ENCODE measurements around the gene HAPLN1.
"Not testable (repeated sequence)": the region's sequence is repeated elsewhere in the genome, so short reads cannot be mapped to it uniquely, and the experiment has no call there.

The HAPLN1 gene

DNA sequence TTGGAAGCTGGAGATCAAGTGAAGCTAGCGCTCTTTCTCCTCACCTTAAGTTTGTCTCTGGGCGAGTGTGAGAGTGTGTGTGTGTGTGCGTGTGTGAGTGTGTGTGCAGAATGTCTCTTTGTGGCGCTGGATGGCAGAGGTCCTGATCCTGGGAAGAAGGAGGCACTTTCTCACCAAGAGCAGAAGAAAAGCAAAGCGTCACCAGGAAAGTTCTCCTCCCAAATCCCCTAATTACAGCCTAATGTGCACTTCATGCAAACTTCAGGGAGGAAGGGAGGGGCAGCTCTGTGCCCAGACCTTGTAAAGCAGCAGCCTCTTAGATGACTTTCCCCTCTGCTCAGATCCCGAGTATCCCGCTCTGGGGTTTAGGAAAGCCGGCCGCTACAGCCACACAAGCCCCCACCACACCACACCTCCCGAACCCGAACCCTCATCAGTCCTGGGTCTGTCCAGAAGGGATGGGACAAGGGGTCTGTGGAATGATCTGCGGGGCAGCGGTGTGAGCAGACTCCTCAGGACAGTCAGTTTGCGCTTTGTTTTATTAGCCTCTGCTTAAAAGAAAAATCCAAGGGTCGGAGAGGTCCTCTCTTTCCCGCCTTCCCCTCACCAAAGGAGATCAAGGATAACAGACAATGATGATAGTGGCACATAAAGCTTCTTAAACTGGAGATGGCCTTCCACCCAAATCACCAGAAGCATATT lies at the start of gene HAPLN1:
TSS of gene HAPLN1 (minus strand) at position 20 of the 702 bp plus-strand sequence. CDS start 47,332 bp downstream, outside the sequence.
- no peak for DNase-seq

DNA sequence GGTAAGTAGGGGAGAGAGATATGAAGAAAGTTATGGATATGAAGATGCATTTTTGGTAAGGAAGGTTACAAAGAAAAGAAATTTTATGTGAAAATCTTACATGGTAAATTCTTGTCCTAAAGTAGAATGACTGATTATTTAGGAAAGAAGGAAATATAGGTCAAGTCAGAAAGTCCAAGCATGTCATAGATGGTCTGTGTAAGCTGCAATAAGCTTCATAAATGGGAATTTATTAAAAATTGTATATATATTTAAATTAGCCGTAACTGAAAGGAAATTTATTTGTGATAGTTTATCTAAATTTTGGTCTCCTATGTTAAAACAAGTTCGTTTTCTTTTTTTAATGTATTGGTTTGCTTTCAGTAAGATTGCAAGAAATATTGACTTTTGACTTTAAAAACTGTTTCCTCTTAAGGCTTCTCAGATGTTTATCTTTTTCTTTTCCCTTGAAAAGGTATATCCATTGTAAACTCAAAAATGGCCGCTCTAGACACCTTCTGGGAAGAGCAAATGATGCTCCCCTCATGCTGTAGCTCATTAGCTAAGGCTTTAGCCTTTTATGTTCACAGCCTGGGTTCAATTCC lies 46.8 kb upstream of the HAPLN1 start:
- DNase-seq = no peak

GRCh38 chr5:83764101-83764500 lies 43.4 kb upstream of the HAPLN1 start:
- no peak for DNase-seq

DNA sequence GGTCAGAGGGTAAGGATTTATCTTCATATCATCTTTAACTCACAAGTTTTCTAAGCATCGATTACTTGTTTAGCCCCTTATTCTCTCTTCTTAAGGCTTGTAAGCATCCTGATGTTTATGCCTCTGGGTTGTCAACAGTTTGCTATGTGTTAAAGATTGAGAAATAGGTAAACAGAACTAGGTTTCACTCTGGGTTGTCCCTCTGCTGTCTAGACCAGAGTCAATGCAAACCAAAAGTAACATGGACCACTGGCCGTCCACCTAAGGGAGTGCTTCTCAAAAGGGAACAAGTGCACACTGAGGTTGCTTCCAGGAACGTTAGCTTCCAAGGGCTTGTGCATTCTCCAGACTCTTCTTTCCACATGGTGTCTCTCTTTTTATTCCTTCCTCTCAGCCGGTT lies 39.9 kb upstream of the HAPLN1 start:
- no peak for DNase-seq

DNA sequence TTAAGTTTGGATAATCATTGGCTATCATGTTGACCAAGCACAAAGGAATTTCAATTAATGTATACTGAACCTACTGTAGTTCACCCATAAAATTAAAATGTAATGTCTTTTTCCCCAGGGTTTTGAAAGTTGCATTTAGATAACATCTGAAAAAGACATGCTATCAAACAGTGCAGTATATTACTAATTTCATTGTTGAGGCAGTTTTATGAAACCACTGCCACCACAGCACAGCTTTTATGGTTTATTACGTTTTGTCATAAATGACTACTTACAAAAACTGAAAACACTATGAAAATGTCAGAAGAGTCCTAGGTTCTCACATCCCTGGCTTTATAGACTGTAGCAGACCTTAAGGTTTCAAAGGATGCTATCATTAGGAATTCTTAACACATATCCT lies 32.0 kb upstream of the HAPLN1 start:
- DNase-seq = no peak

DNA sequence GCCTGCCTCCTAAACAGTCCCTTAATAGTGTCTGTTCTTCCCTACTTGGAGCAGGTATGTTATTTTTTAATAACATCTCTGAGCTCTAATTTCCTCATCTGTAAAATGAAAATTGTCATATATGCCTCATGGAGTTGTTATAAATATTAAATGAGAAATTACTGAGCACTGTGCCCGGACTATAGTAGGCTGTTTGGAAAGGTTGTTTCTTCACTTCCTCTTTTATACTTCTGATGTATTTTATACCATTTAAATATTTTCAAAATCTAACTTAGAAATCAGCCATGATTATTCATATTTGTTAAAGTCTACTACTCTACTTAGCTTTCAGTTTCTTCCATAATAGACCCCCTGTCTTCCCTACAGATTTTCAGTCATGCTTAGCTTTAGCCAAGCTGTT lies 30.5 kb upstream of the HAPLN1 start:
- no peak for DNase-seq

- no peak for DNase-seq
Measured at GRCh38 chr5:83750749-83751148, 30.1 kb upstream of the HAPLN1 start.

DNA sequence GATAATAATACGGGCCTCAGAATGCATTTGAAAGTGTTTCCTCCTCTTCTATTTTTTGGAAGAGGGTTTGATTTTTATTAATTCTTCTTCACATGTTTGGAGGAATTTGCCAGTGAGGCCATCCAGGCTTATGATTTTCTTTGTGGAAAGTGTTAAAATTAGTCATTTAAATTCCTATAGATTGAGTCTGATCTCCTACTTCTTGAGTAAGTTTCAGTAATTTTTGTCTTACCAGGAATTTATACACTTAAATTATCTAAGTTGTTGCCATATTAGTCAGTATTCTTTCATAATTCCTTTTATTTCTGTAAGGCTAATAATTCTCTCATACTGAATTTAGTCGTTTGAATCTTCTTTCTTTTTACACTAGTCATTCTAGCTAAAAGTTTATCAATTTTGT lies 25.2 kb upstream of the HAPLN1 start:
- peak; percentile 9 for DNase-seq

DNA sequence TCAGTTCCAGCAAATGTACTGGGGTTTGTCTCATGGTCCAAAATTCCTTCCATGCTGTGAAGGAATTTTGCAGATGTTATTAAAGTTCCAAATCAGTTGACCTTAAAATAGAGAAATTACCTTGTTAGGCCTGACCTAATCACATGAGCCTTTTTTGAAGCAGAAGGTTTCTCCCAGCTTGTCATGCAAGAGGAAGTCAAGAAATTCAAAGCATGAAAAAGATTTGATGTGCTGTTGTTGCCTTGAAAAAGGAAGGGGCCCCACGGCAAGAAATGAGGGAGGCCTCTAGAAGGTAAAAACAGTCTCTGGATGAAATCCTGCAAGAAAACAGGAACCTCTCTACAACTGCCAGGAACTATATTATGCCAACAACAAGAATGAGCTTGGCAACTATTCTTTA lies 24.2 kb upstream of the HAPLN1 start:
- DNase-seq = no peak

- no peak for DNase-seq
Measured at GRCh38 chr5:83742089-83742488, 21.4 kb upstream of the HAPLN1 start.

GRCh38 chr5:83741571-83741970 lies 20.9 kb upstream of the HAPLN1 start:
- no peak for DNase-seq

DNA sequence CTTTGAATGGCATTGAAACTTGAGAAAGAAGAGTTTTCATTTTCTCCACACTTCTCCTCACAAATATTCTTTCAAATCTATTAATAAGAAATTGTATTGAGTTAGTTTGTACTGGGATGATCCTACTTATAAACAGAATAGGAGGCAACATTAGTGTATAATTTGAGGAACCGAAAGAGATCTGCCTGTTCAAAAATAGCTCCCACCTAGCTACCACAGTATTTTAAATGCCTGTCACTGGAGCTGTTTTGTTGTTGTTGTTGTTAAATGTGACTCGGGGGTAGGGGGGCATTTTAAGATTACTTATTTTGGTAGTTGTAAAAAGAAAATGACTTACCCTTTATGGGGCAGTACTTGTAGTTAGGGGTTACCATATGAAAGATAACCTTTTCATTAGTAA lies 20.1 kb upstream of the HAPLN1 start:
- no peak for DNase-seq

DNA sequence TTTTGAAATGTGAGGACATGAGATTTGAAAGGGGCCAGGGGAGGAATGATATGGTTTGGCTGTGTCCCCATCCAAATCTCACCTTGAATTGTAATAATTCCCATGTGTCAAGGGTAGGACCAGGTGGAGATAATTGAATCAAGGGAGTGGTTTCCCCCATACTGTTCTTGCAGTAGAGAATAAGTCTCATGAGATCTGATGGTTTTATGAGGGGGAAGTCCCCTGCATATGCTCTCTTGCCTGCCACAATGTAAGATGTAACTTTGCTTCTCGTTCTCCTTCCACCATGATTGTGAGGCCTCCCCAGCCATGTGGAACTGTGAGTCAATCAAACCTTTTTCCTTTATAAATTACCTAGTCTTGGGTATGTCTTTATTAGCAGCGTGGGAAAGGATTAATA lies 15.5 kb upstream of the HAPLN1 start:
- not testable (repeated sequence) for DNase-seq

DNA sequence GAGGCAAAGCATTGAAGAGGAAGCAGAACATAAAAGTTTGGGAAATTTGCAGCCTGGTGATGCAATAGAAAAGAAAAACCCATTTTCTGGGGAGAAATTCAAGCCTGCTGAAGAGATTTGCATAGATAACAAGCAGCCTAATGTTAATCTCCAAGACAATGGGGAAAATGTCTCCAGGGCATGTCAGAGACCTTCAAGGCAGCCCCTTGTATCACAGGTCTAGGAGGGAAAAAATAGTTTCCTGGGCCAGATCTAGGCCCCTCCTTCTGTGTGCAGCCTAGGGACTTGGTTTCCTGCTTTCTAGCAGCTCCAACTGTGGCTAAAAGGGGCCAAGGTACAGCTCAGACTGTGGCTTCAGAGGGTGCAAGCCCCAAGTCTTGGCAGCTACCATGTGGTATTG lies 14.4 kb upstream of the HAPLN1 start:
- not testable (repeated sequence) for DNase-seq

DNA sequence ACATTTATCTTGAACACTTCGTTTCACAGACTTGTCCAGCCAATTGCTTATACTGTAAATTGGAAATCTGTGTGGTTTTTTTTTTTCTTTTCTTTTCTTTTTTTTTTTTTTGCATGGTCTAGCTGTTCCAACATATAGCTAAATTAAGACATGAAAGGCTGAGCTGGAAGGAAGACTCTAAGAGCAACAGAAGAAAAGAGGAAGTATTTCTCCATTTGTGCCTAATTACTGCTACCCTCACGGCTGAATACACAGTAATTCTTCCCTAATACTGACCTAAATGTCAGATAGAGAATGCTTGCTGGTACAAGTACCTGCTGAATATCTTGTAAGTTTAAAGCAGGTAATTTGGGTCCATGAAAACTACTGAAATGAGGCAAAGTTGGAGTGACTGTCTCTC lies 11.0 kb upstream of the HAPLN1 start:
- no peak for DNase-seq

DNA sequence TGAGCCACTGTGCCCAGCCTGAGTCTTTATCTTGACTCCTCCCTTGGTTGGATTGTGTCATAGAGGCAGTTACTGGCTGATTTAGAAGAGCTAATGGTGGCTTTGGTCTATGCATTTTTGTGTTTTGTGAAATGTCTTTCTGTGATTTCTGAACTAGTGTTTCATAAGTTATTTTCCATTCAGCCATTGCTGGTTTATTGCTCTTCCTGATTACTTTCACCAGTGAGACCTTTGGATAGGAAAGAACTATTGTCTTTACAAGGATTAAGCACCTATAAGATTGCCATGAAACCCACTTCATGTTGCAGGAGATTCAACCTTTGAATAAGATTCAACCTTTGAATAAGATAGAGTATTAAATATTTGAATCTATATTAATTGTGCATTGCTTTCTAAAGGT lies 8.7 kb upstream of the HAPLN1 start:
- no peak for DNase-seq

- no peak for DNase-seq
Measured at GRCh38 chr5:83726912-83727311, 6.3 kb upstream of the HAPLN1 start.

- no peak for DNase-seq
Measured at GRCh38 chr5:83724935-83725334, 4.3 kb upstream of the HAPLN1 start.

GRCh38 chr5:83724001-83724400 lies 3.3 kb upstream of the HAPLN1 start:
- no peak for DNase-seq

DNA sequence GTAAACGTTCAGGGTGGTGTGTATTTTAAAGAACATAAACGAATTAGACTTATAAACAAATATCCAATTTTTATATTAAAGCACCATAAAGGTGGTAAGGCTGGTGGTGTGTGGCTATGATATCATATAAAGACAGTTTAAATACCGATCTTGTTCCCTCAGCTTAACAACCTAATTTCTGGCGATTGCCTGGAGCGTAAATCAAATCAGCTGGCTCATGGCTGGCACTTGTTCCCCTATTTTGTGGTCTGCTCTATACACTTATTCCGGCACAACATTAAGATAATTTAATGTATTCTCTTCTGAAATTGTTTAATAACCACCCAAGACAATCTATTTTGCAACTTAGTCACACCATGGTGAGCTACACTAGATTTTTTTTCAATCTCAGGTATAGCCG lies 2.4 kb upstream of the HAPLN1 start:
- no peak for DNase-seq

DNA sequence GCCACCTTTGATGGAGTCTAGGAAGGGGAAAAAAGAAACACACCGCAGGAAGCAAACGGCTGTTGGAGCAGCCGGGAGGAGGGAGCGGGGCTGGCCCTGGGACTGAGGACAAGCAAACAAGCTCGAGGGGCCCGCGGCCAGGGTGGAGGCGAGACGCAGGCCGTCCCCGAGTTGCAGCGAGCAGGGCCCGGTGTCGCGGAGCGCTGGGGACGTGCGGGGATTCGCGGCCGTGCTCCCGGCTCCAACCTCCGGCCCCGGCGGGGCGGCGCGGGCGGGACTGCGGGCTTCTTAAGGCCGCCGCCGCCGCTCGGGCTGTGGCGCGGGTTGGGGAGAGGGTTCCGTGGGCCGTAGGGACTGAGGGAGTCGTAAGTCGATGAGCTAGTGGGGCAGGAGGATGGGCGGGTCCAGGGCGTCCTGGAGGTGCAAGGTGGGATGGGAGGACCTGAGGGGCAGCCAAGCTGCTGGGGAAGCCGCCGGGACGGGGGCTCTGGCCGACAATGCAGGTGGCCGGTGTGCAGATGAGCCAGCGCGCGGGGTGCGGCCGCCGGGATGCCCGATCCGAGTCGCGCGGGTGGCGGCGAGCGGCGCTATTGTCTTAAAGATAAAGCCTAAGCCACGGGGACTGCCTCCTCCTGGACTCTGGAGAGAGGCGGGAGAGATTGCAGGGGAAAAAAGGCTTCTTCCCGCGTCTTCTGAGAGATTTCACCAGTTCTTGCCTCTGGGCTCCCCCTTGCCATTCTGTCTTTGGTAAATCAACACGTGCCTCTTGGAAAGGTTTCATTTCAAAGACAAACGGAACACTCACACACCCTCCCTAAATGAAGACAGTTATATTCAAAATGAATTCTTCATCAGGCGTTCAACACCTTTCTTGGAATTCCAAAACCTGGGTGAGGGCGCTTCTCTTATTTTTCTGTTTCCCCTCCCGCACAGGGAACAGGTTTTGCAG lies 1.6 kb upstream of the HAPLN1 start:
- DNase-seq = peak; percentile 41

DNA sequence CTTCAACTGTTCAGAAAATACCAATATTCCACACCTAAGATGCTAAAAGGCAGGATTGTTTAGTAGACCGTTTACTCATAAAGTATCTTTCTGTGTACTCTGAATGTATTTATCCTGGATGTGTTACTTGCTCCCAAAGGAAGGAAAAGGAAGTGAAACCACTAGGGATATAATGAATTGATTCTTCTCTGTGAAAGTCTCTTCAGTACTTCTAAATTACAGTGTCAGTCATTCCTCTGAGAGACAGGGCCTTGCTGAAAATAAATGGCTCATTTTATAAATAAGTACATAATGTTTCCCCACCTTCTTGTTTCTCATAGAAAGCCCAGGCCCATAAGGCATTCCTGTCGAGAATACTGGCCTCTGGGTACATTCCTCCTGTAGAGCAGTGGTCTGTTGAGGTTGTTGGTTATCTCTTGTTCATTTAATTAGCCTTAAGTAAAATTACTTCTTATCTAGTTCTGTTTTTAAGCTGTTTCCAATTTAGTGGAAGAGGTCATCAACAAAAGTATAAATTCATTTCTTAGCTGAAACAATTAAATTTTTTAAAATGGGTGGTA lies 1.6 kb downstream of the HAPLN1 start:
- no peak for DNase-seq

GRCh38 chr5:83718195-83718825 lies 2.3 kb downstream of the HAPLN1 start:
- peak; percentile 69 for DNase-seq

Data from HCEC 1CT (cell line).